Suprapubic skin (tissue), 4 donors: Measurements from ENCODE around the gene POC1B.

Experiments
- EP300 ChIP-seq: sonication (generic); formaldehyde crosslinking; IDR thresholded peaks from one replicate; pipeline ENCODE4 v1.6.1; 2017; ENCODE audit warnings: antibody characterized with exemption
- POLR2A ChIP-seq, 2 donors: fragments of 450-650 bp; IDR thresholded peaks; one replicate each; pipeline ENCODE4 v1.6.1; 2017; ENCODE audit warnings: antibody characterized with exemption in 2 of 2, mild to moderate bottlenecking in 2 of 2, moderate library complexity in 2 of 2
- POLR2AphosphoS5 ChIP-seq, 3 donors: sonication (generic); formaldehyde crosslinking; IDR thresholded peaks; one replicate each; pipeline ENCODE4 v1.6.1; 2017; ENCODE audit warnings: antibody characterized with exemption in 3 of 3
- TF ChIP-seq, protein P1 (sequence below), 2 donors: fragments of 200-600 bp in 1 of 2; fragments of 450-650 bp in 1 of 2; sonication (generic) in 1 of 2; IDR thresholded peaks; one replicate each; pipeline ENCODE4 v1.5.1; 2016 to 2019; ENCODE audit warnings: antibody characterized with exemption in 2 of 2, mild to moderate bottlenecking in 1 of 2, moderate library complexity in 1 of 2

DNA sequence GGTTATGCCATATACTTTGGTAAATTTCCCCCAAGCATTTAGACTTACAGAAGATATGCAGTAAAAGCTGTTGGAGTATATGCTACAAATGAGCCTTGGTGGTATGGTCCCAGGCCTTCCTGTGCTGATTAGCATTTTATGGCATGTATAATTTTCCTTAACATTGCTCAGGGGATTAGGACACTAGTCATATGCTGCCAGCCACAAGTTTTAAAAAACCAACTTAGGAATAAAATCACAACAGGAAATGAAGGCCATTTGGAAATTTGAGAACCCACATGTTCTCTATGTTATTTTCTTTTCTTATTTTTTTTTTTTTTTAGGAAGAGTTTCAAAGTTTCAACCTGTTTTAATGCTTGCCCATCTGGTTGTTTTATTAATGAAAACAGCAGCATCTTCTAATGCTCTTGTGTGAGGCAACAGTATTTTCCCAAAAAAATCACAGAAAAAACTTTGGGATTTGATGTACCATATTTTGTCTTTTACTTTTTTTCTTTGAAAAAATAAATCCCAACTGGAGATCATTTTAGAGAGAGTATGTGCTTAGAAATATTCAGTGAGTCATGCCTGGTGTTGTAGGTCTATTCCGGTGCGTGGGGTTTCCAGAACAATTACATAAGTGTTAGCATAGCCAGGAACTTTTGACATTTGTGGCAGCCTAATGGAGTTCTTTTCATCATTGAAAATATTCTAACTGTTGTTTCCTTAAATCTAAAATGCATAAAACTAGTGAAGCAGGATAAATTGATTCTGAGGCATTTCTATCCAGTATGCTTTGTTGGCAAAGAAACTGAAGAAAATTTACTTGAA lies 151.9 kb downstream of the POC1B start:
- TF ChIP-seq, protein P1, sequence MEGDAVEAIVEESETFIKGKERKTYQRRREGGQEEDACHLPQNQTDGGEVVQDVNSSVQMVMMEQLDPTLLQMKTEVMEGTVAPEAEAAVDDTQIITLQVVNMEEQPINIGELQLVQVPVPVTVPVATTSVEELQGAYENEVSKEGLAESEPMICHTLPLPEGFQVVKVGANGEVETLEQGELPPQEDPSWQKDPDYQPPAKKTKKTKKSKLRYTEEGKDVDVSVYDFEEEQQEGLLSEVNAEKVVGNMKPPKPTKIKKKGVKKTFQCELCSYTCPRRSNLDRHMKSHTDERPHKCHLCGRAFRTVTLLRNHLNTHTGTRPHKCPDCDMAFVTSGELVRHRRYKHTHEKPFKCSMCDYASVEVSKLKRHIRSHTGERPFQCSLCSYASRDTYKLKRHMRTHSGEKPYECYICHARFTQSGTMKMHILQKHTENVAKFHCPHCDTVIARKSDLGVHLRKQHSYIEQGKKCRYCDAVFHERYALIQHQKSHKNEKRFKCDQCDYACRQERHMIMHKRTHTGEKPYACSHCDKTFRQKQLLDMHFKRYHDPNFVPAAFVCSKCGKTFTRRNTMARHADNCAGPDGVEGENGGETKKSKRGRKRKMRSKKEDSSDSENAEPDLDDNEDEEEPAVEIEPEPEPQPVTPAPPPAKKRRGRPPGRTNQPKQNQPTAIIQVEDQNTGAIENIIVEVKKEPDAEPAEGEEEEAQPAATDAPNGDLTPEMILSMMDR (IDR thresholded peaks at IDR 0.05), result no peak
- TF ChIP-seq POLR2AphosphoS5 (IDR thresholded peaks at IDR 0.05) (no peak), POLR2A (IDR thresholded peaks at IDR 0.05) (no peak), EP300 (no peak)
